ENCODE data around the gene STXBP6.
"Not testable (repeated sequence)": the region's sequence is repeated elsewhere in the genome, so short reads cannot be mapped to it uniquely, and the experiment has no call there.

Gene STXBP6

DNA sequence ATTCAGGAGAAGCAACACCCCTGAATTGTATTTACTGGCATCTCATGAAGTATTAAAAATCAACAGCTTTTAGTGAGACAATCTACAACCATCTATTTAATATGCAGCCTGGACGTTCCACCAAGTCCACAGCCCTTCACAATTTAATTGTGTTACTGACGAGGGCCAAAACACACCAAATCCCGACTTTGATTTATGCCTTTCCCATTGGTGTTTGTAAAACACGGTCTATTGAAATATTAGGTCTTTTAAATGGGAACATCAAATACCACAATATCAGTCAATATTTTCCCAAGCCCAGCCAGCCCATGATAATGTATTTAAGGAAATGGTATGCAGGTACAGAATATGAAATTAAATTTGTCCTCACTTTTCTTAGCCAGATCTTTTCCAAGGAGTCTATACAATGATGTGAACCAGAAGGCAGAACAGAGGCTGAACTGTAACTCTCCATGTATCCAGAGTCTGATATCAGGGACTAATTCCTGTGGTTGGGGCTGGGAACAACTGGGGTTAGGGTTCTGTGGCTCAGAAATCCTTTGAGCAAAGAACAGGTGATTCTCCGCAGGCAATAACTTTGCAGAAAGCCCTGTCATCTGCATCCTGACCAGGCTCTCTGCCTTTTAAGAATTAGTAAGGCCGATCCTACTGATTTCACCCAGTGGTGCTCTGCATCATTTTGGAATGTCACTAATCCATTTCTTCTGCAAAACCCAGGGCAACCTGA is 236.7 kb downstream of the STXBP6 start:
- no peak for DNase-seq (ENCODE audit: low read depth in 2 of 2, low spot score in 1 of 2)

DNA sequence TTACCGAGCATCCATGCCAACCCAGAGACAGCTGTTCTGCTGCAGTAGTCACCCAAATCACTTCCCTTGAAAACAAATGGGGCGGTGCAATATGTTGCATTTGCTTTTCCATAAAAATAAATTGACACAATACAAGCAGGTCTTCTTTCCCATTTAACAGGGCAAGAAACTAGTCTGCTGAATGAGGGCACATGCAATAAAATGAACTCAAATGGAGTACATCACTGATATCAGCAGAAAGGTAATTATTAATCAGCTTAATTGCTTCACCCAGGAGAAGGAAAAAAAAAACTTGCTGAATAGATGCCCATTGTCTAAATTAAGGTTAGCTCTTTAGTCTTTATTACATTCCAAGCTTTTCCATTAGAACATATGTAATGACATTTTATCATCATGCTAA is 240.8 kb downstream of the STXBP6 start:
- no peak for DNase-seq (ENCODE audit: low read depth in 2 of 2, low spot score in 1 of 2)

DNA sequence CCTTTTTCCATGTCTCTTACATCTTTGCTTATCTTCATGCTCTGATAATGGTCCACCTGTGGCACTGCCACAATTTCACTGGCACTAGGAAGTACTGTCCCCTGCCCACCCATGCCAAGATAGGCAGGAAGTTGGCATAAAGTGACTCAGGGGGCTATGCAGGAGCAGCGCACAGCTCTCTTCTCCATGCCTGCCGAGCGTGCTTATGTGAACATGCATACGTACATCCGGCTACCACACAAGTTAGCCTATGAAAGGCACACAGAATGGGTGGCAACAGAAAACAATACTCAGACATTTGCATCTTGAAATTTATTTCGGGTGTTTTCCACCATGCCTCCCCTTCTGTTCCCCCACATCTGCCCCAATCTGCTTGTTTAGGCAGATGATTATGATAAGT is 241.5 kb downstream of the STXBP6 start:
- DNase-seq (ENCODE audit: low read depth in 2 of 2, low spot score in 1 of 2), result no peak

DNA sequence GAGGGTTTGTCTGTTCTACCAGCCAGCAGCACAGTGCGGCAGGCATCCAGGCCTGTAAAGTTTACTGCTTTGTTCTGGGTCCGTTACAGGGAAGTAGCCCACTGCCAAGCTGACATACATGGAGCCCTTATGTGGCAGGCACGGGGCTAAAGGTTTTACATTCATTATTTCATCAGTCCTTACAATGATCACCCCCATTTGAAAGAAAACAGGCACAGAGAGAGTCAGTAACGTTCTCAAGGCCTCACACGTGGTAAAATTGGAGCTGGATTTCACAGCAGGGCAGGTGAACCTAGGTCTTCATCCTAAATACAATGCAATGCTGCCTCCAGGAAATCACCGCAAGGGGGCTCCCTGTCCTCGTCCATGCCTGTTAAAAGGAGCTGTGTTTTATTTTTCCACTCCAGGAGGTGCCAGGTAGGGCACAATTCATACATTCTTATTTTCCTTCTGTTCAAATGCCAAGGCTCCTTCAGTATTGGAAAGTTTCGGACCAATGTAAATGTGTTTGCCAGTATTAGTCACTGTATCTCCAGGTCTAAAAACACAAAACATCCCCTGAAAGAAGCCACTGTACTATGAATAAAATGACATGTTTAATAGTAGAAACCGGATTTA is 243.8 kb downstream of the STXBP6 start:
- no peak for DNase-seq (ENCODE audit: low read depth in 2 of 2, low spot score in 1 of 2)

DNA sequence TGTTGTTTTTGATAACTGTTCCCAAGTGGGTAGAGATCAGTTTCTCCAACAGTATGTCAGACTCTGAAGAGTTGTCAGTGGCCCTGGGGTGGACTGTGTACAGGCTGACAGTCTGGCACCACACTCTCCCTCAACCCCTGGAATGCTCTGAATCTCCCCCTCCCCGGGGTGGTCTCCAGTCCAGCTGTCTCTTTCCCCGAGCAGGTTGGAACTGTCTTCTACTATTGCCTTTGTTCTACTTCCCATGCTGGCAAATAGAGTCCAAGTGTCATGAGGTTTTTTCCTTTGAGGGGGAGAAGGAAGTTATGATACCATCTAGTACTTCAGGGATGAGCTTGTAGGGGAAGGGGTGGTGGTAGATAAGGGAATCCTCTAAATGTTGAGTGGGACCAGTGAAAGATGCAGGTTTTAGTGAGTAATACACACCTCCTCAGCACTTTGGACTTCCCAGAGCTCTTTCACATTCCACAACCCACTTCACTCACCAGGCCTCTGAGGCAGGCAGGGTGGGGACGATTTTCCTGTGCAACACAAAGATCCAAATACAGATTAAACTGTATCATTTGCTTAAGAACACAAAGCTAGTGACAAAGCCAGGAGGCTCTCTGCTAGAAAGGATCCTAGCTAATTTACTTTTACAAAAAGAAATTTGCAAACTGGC is 245.3 kb downstream of the STXBP6 start:
- no peak for DNase-seq (ENCODE audit: low read depth in 2 of 2, low spot score in 1 of 2)

DNA sequence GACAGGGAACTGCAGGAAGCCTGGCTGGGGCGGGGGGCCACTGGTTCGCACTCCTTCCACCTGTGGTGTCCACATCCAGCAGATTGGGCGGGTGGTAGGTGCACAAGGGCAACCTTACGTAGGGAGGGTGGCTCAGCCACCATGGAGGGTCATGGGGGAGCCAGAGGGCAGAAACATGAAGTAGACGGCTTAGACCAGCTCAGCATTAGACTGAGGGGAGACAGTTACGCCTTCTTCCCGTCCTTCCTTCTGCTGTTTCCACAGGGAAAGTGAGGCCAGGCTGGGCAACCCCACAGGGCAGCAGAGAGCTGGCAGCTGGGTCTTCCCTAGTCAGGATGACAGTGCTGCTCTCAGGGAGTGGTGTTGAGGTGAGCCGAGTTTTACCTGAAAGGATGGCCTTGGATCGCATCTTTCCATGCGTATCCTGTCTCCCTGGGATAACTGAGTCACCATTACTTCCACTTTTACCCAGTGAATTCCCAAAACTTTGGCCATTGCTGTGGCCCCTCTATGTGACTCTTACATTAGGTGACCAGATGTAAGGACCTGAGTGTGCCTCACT is 245.9 kb downstream of the STXBP6 start:
- DNase-seq (ENCODE audit: low read depth in 2 of 2, low spot score in 1 of 2), result no peak

DNA sequence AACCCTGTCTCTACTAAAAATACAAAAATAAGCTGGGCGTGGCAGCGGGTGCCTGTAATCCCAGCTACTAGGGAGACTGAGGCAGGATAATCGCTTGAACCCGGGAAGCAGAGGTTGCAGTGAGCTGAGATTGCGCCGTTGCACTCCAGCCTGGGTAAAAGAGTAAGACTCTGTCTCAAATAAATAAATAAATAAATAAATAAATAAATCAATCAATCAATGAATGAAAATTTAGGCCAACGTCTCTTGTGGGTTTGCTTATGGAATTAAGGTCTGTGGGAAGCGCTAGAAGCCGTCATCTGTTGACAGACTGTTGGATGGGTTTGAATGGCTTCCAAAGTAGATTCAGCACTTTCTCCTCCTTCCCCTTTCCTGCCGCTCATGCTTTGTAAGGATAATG is 246.5 kb downstream of the STXBP6 start:
- not testable (repeated sequence) for DNase-seq (ENCODE audit: low read depth in 2 of 2, low spot score in 1 of 2)

DNA sequence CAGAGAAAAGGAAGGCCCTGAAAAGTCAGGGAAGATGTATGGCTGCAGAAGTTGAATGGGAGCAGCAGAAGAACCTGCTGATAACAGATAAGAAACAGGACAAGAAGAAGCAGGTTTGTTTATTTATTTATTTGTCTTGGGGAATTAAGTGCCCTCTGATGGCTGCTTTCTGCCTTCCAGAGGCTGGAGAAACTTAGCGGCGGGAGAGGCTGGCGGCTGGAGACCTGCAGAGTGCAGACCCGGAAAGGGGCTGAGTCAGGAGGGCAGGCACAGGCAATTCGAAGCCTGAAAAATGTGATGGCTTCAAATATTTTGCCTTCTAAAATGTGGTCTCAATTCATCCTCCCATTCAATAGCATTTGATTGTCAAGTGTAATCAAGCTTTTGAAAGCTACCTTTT is 247.7 kb downstream of the STXBP6 start:
- DNase-seq (ENCODE audit: low read depth in 2 of 2, low spot score in 1 of 2), result no peak

DNA sequence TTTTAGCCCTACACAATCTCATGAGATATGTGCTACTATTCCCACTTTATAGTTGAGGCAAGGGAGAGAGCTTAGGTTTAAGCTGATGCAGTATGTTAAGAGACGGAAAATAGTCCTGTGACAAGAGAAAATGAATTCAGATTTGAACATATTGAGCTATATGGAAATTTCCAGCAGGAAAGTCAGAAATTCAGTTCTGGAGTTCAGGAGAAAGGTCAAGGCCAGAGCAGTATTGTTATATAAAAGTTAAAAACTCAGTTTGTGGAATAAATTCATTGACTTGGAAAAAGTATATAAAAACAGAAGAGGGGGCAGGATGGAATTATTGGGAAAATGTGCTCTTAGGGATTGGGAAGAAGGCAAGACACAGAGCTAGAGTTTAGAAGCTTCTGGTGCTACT is 248.9 kb downstream of the STXBP6 start:
- DNase-seq (ENCODE audit: low read depth in 2 of 2, low spot score in 1 of 2), result no peak

DNA sequence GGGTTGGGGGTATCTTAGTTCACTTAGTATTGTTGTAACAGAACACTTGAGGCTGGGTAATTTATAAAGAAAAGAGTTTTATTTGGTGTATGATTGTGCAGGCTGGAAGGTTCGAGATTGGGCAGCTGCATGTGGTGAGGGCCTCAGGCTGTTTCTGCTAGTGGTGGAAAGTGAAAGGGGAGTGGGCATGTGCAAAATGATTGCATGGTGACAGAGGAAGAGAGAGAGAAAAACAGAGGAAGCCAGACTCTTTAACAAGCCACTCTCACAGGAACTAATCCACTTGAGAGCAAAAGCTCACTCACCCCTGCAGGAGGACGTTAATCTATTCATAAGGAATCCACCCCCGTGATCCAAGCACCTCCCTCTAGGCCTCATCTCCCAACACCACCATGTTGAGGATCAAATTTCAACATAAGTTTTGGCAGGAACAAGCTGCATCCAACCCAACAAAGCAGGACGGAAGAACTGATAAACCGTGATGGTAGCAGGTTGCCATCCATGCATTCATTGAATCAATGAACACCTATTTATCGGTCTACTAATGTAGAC is 251.0 kb downstream of the STXBP6 start:
- no peak for DNase-seq (ENCODE audit: low read depth in 2 of 2, low spot score in 1 of 2)

DNA sequence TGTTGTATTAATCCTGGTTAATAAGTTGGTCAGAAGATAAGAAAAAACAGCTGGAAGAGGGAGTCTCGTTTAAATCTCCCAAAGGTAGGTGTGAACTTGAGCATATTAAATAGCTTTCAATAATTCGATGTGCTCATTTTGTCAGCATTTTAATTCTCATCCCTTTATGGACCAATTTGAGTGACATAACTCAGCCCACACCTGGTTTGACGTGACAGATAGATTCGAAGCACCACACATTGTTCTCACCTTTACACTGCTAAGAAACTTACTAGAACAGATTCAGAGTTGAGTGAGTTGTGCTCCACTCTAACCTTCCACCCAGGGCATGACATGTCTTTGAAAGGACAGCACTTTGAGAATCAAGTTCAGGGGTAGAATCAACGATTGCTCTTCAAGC is 254.5 kb downstream of the STXBP6 start:
- no peak for DNase-seq (ENCODE audit: low read depth in 2 of 2, low spot score in 1 of 2)

DNA sequence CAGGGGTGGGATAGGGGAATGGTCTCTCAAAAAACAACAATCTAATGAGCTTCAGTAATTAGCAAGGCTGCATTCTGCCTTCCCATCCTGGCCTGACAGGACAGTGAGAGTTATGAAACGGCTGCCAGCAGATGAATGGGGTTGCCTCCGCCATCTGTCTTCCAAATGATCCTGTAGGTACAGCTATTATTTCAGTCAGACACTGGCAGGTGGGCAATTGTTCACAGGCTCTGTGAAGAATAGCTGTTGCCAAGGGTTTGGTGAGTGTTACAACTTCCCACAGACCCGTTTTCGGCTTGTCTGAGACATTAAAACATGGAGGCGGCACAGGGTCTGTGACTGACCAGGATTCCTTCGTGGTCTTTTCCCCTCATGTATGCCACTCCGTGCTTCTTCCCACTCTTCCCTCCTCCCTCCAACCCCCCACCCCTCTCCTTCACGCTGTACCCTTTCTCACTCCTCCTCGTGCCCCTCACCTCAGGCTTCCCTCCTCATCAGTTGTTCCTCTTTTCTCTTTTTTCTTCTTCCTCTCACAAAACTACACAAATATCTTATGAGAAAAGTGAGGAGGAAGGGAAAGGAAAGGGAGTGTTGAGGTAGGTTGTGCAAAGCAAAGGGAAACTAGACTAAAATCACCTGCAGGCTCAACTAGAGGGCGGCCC is 255.2 kb downstream of the STXBP6 start:
- no peak for DNase-seq (ENCODE audit: low read depth in 2 of 2, low spot score in 1 of 2)

DNA sequence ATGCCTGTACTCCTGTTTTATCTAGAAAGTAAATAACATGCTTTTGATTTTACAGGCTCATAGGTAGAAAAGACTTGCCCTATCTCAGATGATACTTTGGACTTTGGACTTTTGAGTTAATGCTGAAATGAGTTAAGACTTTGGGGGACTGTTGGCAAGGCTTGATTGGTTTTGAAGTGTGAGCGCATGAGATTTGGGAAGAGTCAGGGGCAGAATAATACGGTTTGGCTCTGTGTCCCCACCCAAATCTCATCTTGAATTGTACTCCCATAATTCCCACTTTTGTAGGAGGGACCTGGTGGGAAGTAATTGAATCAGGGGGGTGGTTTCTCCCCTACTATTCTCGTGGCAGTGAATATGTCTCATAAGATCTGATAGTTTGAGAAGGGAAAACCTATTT is 259.8 kb downstream of the STXBP6 start:
- DNase-seq (ENCODE audit: low read depth in 2 of 2, low spot score in 1 of 2), result no peak

DNA sequence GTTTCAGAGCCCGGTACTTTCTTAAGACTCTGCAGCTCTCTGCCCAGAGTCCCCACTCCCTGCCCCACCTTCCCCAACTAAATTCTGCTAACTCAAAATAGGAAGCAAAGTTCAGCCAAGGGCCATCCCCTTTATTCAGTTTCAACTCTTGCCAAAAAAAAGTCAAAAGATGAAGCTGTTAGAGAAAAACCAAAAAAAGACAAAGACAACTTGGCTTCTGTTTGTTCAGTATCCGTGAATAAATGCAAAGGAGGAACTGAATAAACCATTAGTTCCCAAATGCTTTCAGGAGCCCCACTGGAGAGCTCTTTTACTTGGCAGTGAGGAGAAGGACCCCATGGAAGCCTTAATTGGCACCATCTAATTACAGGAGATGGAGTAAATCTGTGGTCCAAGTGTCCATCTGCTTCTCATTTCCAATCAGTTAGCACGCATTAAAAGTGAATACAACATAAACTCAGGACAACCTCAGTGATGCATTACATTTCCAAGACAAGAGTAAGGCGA is 260.5 kb downstream of the STXBP6 start:
- no peak for DNase-seq (ENCODE audit: low read depth in 2 of 2, low spot score in 1 of 2)

DNA sequence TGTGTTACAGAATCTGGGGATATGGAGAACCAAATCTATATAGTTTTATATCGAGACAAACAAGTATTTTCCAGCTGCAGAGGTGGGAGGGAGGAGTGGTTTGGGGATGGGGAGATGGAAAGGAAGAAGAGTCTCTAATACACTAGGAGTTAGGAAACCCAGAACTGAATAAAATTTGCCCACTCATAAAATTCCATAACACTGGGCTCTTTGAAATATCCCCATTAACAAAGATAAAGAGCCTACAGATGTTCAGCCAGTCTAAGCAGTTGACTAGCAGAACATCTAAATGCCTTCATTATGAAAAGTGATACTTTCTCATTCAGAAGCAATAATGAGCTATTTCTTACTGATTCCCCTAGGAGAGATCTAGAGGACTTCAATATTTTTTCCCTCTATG is 264.2 kb downstream of the STXBP6 start:
- DNase-seq (ENCODE audit: low read depth in 2 of 2, low spot score in 1 of 2), result no peak

DNA sequence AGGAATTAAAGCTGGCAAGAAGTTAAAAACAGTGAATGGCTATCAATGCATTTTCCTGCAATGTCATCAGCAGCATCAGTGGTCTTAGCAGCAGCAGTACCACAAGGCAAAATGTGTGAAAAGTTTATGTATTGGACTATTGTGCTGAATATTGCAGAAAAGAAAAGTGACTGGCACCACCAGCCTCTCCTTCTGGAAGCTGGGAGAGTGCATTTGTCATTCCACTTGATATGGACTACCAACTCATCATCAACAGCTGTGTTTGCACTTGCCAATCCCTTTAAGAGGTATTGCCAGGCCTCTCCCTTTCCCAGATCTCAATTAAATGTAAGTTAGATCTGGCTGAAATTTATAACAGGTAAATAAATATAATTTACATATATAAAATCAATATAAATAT is 265.0 kb downstream of the STXBP6 start:
- no peak for DNase-seq (ENCODE audit: low read depth in 2 of 2, low spot score in 1 of 2)

DNA sequence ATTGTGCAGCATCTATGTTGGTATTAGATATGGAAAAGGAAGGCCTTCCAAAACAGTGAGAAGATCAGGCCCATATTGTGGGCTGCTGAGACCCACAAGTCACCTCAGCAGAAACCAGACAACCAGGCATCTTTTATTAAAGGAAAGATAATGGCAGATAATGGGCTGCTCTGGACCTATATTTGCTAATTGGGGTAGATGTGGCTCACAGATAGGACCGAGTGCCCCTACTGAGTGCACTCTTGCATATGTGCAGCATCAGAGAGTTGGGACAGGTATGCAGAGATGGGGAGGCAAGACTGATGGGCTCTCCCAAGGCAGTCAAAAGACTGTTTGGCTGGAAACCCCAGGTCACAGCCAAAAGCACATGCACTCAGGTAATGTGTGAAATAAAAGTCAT is 266.2 kb downstream of the STXBP6 start:
- no peak for DNase-seq (ENCODE audit: low read depth in 2 of 2, low spot score in 1 of 2)

DNA sequence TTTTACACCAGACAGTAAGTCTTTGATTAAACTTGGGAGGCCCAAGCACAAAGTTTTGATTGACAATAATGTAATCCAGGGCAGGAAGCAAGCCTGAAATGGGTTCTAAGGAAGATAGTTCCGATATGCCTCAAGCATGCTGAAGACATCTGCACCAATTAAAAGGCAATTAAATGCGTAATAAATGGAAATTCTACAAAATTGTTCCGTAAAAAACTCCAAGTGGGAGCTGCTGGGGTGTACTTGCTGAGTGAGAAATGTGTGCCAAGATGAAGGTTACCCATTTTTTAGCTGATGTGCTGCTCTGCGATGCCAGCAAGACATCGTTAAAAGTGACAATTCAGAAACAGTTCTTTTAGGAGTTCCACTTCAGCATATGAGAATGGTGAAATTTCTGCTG is 269.7 kb downstream of the STXBP6 start:
- DNase-seq (ENCODE audit: low read depth in 2 of 2, low spot score in 1 of 2), result no peak

DNA sequence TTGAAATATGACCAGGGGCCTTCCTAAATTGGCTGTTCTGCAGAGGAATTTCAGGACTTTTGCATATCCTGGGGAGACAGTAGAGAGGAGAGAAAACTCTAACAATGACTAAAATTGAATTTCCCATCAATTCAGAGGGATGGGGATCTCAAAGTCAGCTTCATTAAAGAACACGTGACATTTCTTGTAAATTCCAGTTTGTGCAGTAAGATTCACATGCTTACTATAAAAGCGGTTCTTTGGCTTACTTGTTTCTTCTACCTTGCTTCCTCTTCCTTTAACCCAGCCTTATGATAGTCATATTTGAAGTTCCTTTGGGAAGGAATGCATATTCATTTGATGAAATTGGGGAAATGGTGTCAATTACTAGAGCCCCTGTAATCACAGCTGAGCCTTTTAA is 272.3 kb downstream of the STXBP6 start:
- DNase-seq (ENCODE audit: low read depth in 2 of 2, low spot score in 1 of 2), result no peak

DNA sequence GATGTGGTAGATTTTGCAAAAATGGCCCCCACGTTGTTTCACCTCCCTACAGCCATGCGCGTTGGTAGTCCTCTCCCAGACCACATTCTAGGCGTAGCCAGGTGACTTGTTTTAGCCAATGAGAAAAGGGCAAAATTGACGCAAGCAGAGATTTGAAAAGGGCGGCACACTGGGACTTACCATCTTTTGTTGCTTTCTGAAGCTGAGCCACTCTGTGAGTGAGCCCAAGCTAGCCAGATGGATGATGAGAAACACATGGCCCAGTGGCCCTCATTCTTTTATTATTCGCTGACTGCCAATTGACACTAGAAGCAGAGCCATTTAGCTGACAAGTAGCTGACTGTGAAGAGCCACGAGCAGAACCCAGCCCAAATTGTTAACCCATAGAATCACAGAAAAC is 274.0 kb downstream of the STXBP6 start:
- DNase-seq (ENCODE audit: low read depth in 2 of 2, low spot score in 1 of 2), result no peak

DNA sequence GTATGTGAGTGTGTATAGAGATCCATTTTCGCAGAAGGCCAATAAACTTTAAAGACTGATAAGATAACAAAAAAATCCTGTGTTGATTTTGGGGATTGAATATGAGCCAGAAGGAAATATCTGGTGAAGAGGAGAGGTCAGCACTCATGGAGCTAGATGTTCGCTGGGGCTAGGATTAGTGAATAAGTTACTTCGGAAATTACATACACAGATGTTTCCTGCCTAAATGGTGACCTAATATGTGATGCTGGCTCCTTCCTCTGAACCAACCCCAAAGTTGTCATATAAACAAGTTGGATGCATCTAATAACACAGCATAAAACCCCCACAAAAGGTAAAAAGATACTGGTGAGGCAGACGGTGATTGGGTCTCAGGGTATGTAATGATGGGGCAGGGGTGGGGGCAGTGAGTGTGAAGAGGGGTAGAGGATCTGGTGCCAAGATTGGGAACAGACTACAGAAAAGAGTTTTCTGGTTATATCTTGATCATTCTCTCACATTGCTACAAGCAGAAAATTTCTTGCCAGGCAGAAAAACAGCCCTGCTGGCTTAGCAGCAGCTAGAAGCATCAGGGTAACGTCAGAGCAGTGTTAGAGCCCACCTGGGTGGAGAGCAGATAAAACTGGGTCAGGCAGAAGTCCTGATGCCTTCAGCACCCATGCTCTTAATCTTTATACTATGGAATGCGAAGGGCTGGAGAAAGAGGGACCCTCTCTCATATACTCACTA is 275.6 kb downstream of the STXBP6 start:
- DNase-seq (ENCODE audit: low read depth in 2 of 2, low spot score in 1 of 2), result no peak
